Ascending aorta (tissue), 2 donors: ENCODE results near the gene MRPL57. TPM values are rescaled to one million over a fixed set of nuclear protein-coding genes. Genes with fewer than 3 reads are reported as not detected.
"Not testable (repeated sequence)": the region's sequence is repeated elsewhere in the genome, so short reads cannot be mapped to it uniquely, and the experiment has no call there.

Source experiments
- DNase-seq, 2 donors: peaks; one replicate each; pipeline ENCODE4 v3.0.0-alpha.2; 2019; ENCODE audit warnings: low spot score in 2 of 2
- H3K27ac ChIP-seq, 2 donors: fragments of 200-600 bp; sonication (generic); one replicate each; pipeline ENCODE4 v1.5.1; 2016 to 2017; ENCODE audit warnings: mild to moderate bottlenecking in 1 of 2
- H3K27me3 ChIP-seq: fragments of 200-600 bp; sonication (generic); one replicate; pipeline ENCODE4 v1.5.1; 2017
- H3K36me3 ChIP-seq, 2 donors: fragments of 200-600 bp; sonication (generic); one replicate each; pipeline ENCODE4 v1.5.1; 2016
- H3K4me1 ChIP-seq, 2 donors: fragments of 200-600 bp; sonication (generic); one replicate each; pipeline ENCODE4 v1.5.1; 2016 to 2017; ENCODE audit warnings: mild to moderate bottlenecking in 1 of 2
- H3K4me3 ChIP-seq, 2 donors: fragments of 200-600 bp; sonication (generic); one replicate each; pipeline ENCODE4 v1.5.1; 2016 to 2017; ENCODE audit warnings: mild to moderate bottlenecking in 1 of 2
- H3K9me3 ChIP-seq, 2 donors: fragments of 200-600 bp; sonication (generic); one replicate each; pipeline ENCODE4 v1.5.1; 2016
- intact Hi-C: fragments of 100-400 bp; cut with DNase I; formaldehyde crosslinking; loops from one replicate; pipeline ENCODE4 v1.15.1; 2023
- total RNA-seq: library from RNA; depleted of rRNA; stranded (reverse); fragments of >200 nt; gene quantifications from one replicate; pipeline ENCODE4 v1.1.0, GENCODE V29; 2016
- TF ChIP-seq, protein P1 (sequence below), 3 experiments: fragments of 200-600 bp in 2 of 3; fragments of 450-650 bp in 1 of 3; sonication (generic) in 2 of 3; IDR thresholded peaks; one replicate each; pipeline ENCODE4 v1.5.1; 2016 to 2019; ENCODE audit warnings: antibody characterized with exemption in 3 of 3, mild to moderate bottlenecking in 1 of 3, moderate library complexity in 1 of 3

MRPL57 gene
- total RNA-seq, 1 donor from 2014 or later = 36.7 TPM

DNA sequence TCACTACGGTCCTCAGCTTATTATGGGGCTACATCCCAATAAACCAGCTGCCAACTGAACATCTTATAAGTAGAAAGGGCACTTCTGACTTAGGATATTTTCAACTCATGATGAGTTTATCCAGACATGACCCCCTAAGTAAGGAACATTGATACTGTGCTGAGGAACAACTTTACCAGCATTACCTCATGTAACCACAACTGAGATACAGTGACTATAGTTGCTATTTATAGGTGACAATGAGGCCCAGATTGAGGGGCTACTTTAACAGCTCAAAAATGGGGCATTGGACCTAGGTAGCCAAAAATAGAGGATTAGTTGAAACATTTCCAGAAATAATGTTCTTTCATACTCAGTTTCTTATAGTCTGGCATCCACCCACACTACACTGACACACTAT lies 26.9 kb upstream of the MRPL57 start:
- Histone ChIP-seq H3K4me3 (no peak overlapping the region), H3K27me3 (no peaks in the 10 kb centered on the region), H3K4me1 (no peaks in the 10 kb centered on the region), H3K36me3 (peaks cover 17 to 34% of the 10 kb centered on the region in 2 donors), H3K27ac (no peak overlapping the region), H3K9me3 (no peaks in the 10 kb centered on the region)
- DNase-seq = no peak
- TF ChIP-seq, protein P1, sequence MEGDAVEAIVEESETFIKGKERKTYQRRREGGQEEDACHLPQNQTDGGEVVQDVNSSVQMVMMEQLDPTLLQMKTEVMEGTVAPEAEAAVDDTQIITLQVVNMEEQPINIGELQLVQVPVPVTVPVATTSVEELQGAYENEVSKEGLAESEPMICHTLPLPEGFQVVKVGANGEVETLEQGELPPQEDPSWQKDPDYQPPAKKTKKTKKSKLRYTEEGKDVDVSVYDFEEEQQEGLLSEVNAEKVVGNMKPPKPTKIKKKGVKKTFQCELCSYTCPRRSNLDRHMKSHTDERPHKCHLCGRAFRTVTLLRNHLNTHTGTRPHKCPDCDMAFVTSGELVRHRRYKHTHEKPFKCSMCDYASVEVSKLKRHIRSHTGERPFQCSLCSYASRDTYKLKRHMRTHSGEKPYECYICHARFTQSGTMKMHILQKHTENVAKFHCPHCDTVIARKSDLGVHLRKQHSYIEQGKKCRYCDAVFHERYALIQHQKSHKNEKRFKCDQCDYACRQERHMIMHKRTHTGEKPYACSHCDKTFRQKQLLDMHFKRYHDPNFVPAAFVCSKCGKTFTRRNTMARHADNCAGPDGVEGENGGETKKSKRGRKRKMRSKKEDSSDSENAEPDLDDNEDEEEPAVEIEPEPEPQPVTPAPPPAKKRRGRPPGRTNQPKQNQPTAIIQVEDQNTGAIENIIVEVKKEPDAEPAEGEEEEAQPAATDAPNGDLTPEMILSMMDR (IDR thresholded peaks at IDR 0.05) = no peak
- intact Hi-C loops = no loop called here

DNA sequence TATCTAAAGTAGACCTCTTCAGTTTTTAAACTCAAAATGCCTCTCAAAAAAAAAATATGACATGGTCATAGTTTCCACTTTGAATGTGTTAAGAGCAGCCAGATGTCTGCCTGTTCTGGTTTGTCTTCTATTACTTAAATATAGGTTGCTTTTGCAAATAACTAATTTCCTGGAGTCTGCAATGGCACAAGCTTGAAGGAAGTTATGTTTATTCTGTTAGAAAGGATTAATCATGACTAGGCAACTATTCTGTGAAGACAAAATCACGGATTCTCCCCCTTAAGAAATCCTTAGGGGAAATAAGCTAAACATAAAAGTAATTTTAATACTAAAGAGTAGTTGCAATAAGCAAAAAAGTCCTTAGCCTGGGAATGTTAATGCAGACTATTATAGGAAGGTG lies 26.4 kb upstream of the MRPL57 start:
- TF ChIP-seq, protein P1 (IDR thresholded peaks at IDR 0.05) = no peak
- intact Hi-C loops = no loop called here
- no peaks in the 10 kb centered on the region for H3K27me3 ChIP-seq

DNA sequence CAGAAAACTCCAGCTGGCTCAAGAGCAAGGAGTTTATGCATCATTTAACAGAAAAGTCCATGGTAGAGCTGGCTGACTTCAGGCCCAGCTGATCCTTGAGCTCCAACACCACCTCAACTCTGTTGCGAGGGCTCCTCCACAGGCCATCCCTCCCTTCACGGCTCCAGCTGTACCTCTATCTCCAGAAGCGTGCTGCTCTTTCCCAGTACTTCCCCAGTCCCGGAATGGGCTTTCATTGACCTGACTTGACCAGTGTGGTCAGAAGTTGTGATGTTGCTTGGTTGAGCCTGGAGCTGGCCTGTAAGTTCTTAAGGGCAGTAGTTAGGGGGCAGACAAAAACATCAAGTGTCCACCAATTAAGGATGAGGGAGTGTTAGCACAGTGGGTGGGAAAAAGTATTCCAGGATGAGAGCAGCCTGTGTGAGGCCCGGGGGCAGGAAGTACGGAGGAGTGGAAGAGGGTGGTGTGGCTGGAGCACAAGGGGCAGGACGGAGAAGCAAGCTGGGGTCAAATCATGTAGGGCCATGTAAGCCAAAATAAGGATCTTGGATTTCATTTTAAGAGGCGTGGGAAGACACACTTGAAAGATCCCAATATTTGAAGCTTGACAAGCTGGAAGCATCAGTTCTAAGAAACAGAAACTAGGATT lies 24.1 kb upstream of the MRPL57 start:
- H3K9me3 ChIP-seq = no peaks in the 10 kb centered on the region
- H3K4me3 ChIP-seq = no peak overlapping the region
- no peak overlapping the region for H3K27ac ChIP-seq
- no peaks in the 10 kb centered on the region for H3K4me1 ChIP-seq
- peaks cover 7 to 12% of the 10 kb centered on the region in 2 donors for H3K36me3 ChIP-seq
- TF ChIP-seq, protein P1 (IDR thresholded peaks at IDR 0.05) = no peak
- H3K27me3 ChIP-seq = no peaks in the 10 kb centered on the region
- DNase-seq = no peak
- intact Hi-C loops = no loop called here

More for the DNA sequence above, 26.4 kb upstream of the MRPL57 start:
- no peaks in the 10 kb centered on the region for H3K9me3 ChIP-seq
- no peaks in the 10 kb centered on the region for H3K4me1 ChIP-seq
- no peak for DNase-seq
- peaks cover 17 to 33% of the 10 kb centered on the region in 2 donors for H3K36me3 ChIP-seq
- no peak overlapping the region for H3K27ac ChIP-seq
- H3K4me3 ChIP-seq = no peak overlapping the region

DNA sequence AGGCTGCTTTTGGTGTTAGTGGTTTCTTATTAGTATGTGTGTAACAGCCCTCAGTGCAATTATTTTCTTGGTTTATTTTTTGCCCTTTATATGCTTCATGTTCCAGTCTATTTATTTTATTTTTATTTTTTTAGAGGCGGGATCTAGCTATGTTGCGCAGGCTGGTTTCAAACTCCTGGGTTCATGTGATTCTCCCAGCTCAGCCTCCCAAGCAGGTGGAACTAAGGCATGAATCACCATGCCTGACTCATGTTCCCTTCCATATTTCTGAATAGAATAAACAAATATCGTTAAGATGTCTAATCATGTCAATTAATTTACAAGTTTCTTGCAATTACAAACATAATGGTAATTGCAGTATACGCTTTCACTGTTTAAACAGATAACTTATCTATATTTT lies 11.8 kb upstream of the MRPL57 start:
- DNase-seq = no peak
- intact Hi-C loops = no loop called here
- Histone ChIP-seq H3K4me3 (no peak overlapping the region), H3K27me3 (no peaks in the 10 kb centered on the region), H3K4me1 (no peaks in the 10 kb centered on the region), H3K9me3 (no peaks in the 10 kb centered on the region), H3K27ac (no peak overlapping the region), H3K36me3 (no peaks in the 10 kb centered on the region)
- TF ChIP-seq, protein P1 (IDR thresholded peaks at IDR 0.05) = no peak

DNA sequence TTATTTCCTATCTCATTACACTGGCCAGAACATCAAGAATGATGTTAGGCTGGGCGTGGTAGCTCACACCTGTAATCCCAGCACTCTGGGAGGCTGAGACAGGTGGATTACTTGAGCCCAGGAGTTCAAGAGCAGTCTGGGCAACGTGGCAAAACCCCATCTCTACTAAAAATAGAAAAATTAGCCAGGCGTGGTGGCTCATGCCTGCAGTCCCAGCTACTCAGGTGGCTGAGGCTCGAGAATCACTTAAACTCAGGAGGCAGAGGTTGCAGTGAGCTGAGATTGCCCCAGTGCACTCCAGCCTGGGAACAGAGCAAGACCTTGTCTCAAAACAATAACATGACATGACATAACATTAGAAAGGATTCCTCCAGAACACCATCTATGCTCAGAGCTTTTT lies 10.9 kb upstream of the MRPL57 start:
- H3K27me3 ChIP-seq, H3K27ac ChIP-seq, intact Hi-C loops, DNase-seq, H3K4me3 ChIP-seq, H3K4me1 ChIP-seq, H3K36me3 ChIP-seq, H3K9me3 ChIP-seq: not testable (repeated sequence)

DNA sequence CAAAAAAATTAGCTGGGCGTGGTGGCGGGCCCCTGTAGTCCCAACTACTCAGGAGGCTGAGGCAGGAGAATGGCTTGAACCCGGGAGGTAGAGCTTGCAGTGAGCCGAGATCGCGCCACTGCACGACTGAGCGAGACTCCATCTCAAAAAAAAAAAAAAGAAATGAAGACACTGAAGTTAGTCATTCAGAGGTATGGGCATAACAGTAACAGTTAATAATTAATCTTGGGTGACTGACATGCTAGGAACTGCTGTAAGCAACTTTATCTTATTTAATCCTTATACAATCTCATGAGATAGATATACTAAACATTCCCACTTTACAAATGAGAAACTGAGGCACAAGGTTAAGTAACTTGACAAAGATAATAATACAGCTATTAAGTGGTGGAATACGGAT lies 5.0 kb upstream of the MRPL57 start:
- Histone ChIP-seq H3K27me3 (no peaks in the 10 kb centered on the region), H3K36me3 (no peaks in the 10 kb centered on the region), H3K4me3 (no peak overlapping the region), H3K9me3 (no peaks in the 10 kb centered on the region), H3K27ac (no peak overlapping the region), H3K4me1 (no peaks in the 10 kb centered on the region)
- TF ChIP-seq, protein P1 (IDR thresholded peaks at IDR 0.05) = no peak
- no peak for DNase-seq
- intact Hi-C loops = no loop called here

DNA sequence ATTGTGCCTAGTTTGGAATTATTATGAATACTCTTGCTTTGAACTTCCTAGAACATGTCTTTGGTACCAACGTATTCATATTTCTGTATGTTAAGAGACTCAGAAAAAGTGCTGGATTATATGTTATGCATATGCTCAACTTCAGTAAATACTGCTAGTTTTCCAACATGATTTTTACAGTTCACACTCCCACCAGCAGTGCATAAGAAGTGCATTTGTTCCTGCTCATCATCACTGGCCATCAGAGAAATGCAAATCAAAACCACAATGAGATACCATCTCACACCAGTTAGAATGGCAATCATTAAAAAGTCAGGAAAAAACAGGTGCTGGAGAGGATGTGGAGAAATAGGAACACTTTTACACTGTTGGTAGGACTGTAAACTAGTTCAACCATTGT lies 2.7 kb upstream of the MRPL57 start:
- H3K36me3 ChIP-seq, DNase-seq, H3K9me3 ChIP-seq, H3K27me3 ChIP-seq, H3K27ac ChIP-seq, intact Hi-C loops, H3K4me3 ChIP-seq, H3K4me1 ChIP-seq: not testable (repeated sequence)
